HepG2 (cell line): Measurements from ENCODE around the gene CLPTM1. TPM values are rescaled to one million over a fixed set of nuclear protein-coding genes. Genes with fewer than 3 reads are reported as not detected.

Experiments used
- FUBP1 ChIP-seq: sonication (generic); formaldehyde crosslinking; IDR thresholded peaks from 2 replicates; pipeline ENCODE4 v1.5.1; 2020; ENCODE audit warnings: missing genetic modification reagents, mild to moderate bottlenecking, borderline replicate concordance
- GATAD2A ChIP-seq: IDR thresholded peaks from 2 replicates; pipeline ENCODE4 v1.6.1; 2016
- SETDB1 ChIP-seq: sonication (generic); formaldehyde crosslinking; IDR thresholded peaks from 2 replicates; pipeline ENCODE4 v1.5.1; 2020; ENCODE audit warnings: missing genetic modification reagents, mild to moderate bottlenecking, borderline replicate concordance
- SMARCE1 ChIP-seq: fragments of 450-650 bp; IDR thresholded peaks from 2 replicates; pipeline ENCODE4 v1.6.1; 2017; ENCODE audit warnings: borderline replicate concordance
- SNAPC2 ChIP-seq: sonication (generic); formaldehyde crosslinking; IDR thresholded peaks from 2 replicates; pipeline ENCODE4 v1.8.1; 2022; ENCODE audit warnings: mild to moderate bottlenecking, missing genetic modification reagents
- TOPORS ChIP-seq: sonication (generic); formaldehyde crosslinking; IDR thresholded peaks from 2 replicates; pipeline ENCODE4 v1.8.0; 2023; ENCODE audit warnings: mild to moderate bottlenecking, missing genetic modification reagents
- UBTF ChIP-seq: sonication (generic); formaldehyde crosslinking; IDR thresholded peaks from 2 replicates; pipeline ENCODE4 v1.4.0; 2020; ENCODE audit warnings: mild to moderate bottlenecking, missing genetic modification reagents
- ZNF121 ChIP-seq: sonication (generic); formaldehyde crosslinking; IDR thresholded peaks from 2 replicates; pipeline ENCODE4 v1.5.0; 2020; ENCODE audit warnings: mild to moderate bottlenecking, missing genetic modification reagents
- ZNF276 ChIP-seq: sonication (generic); formaldehyde crosslinking; IDR thresholded peaks from 2 replicates; pipeline ENCODE4 v1.4.0; 2020; ENCODE audit warnings: mild to moderate bottlenecking, low read depth, missing genetic modification reagents
- ZNF292 ChIP-seq: sonication (generic); formaldehyde crosslinking; IDR thresholded peaks from 2 replicates; pipeline ENCODE4 v1.8.1; 2022; ENCODE audit warnings: mild to moderate bottlenecking, low read depth, missing genetic modification reagents, borderline replicate concordance
- ZNF3 ChIP-seq: IDR thresholded peaks from 2 replicates; pipeline ENCODE4 v1.7.0; 2017; ENCODE audit warnings: inconsistent platforms
- ZNF362 ChIP-seq: sonication (generic); formaldehyde crosslinking; IDR thresholded peaks from 2 replicates; pipeline ENCODE4 v1.4.0; 2020; ENCODE audit warnings: missing genetic modification reagents, mild to moderate bottlenecking, borderline replicate concordance
- ZNF577 ChIP-seq: sonication (generic); formaldehyde crosslinking; IDR thresholded peaks from 2 replicates; pipeline ENCODE4 v1.4.0; 2020; ENCODE audit warnings: mild to moderate bottlenecking, low read depth, missing genetic modification reagents, borderline replicate concordance
- polyA plus RNA-seq, 8 experiments: library from polyadenylated mRNA; depleted of rRNA in 3 of 8; stranded (reverse) in 7 of 8; unstranded in 1 of 8; fragments of >200 nt; fragmentation: Illumina TruSeq in 4 of 8; extraction: Trizol in 4 of 8; gene quantifications; 2 replicates each; pipeline versions ENCODE4 v1.2.1 to v1.2.3, GENCODE V29; 2011 to 2016; ENCODE audit warnings: low read depth in 4 of 8, missing spikeins in 1 of 8, mixed read lengths in 1 of 8; ENCODE audit not compliant: insufficient read depth in 1 of 8
- total RNA-seq, 5 experiments: library from RNA; depleted of rRNA; stranded (reverse); fragments of >200 nt; fragmentation: Illumina TruSeq; extraction: Trizol; gene quantifications; 2 replicates each; pipeline ENCODE4 v1.2.3, GENCODE V29; 2016; ENCODE audit warnings: low read depth in 1 of 5
- TF ChIP-seq, protein P1 (sequence below): sonication (generic); formaldehyde crosslinking; IDR thresholded peaks from 2 replicates; pipeline ENCODE4 v1.9.0; 2021; ENCODE audit warnings: mild to moderate bottlenecking, missing genetic modification reagents
- TF ChIP-seq, protein P2 (sequence below): sonication (generic); formaldehyde crosslinking; IDR thresholded peaks from 2 replicates; pipeline ENCODE4 v1.4.0; 2020; ENCODE audit warnings: missing genetic modification reagents

CLPTM1 gene
- total and polyA plus RNA-seq, 2 of the 13 experiments (the other 11 are each of a cell fraction or from before 2014, with no cell fraction given): 34.9 to 42.8 TPM

DNA sequence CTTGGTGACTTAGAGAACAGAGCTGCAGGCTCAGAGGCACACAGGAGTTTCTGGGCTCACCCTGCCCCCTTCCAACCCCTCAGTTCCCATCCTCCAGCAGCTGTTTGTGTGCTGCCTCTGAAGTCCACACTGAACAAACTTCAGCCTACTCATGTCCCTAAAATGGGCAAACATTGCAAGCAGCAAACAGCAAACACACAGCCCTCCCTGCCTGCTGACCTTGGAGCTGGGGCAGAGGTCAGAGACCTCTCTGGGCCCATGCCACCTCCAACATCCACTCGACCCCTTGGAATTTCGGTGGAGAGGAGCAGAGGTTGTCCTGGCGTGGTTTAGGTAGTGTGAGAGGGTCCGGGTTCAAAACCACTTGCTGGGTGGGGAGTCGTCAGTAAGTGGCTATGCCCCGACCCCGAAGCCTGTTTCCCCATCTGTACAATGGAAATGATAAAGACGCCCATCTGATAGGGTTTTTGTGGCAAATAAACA, 30.9 kb upstream of the CLPTM1 start (continued):
- no peak for TF ChIP-seq ZNF577 (CRISPR knock-in tag)
- TF ChIP-seq SNAPC2 (CRISPR knock-in tag): no peak
- TF ChIP-seq ZNF292: peak; percentile 97; the same call in 1 of the 2 replicates
- TF ChIP-seq, protein P1, sequence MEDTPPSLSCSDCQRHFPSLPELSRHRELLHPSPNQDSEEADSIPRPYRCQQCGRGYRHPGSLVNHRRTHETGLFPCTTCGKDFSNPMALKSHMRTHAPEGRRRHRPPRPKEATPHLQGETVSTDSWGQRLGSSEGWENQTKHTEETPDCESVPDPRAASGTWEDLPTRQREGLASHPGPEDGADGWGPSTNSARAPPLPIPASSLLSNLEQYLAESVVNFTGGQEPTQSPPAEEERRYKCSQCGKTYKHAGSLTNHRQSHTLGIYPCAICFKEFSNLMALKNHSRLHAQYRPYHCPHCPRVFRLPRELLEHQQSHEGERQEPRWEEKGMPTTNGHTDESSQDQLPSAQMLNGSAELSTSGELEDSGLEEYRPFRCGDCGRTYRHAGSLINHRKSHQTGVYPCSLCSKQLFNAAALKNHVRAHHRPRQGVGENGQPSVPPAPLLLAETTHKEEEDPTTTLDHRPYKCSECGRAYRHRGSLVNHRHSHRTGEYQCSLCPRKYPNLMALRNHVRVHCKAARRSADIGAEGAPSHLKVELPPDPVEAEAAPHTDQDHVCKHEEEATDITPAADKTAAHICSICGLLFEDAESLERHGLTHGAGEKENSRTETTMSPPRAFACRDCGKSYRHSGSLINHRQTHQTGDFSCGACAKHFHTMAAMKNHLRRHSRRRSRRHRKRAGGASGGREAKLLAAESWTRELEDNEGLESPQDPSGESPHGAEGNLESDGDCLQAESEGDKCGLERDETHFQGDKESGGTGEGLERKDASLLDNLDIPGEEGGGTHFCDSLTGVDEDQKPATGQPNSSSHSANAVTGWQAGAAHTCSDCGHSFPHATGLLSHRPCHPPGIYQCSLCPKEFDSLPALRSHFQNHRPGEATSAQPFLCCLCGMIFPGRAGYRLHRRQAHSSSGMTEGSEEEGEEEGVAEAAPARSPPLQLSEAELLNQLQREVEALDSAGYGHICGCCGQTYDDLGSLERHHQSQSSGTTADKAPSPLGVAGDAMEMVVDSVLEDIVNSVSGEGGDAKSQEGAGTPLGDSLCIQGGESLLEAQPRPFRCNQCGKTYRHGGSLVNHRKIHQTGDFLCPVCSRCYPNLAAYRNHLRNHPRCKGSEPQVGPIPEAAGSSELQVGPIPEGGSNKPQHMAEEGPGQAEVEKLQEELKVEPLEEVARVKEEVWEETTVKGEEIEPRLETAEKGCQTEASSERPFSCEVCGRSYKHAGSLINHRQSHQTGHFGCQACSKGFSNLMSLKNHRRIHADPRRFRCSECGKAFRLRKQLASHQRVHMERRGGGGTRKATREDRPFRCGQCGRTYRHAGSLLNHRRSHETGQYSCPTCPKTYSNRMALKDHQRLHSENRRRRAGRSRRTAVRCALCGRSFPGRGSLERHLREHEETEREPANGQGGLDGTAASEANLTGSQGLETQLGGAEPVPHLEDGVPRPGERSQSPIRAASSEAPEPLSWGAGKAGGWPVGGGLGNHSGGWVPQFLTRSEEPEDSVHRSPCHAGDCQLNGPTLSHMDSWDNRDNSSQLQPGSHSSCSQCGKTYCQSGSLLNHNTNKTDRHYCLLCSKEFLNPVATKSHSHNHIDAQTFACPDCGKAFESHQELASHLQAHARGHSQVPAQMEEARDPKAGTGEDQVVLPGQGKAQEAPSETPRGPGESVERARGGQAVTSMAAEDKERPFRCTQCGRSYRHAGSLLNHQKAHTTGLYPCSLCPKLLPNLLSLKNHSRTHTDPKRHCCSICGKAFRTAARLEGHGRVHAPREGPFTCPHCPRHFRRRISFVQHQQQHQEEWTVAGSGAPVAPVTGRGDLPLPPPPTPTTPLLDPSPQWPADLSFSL: no peak
- TF ChIP-seq UBTF (CRISPR knock-in tag): peak; percentile 70
- TF ChIP-seq, protein P2, sequence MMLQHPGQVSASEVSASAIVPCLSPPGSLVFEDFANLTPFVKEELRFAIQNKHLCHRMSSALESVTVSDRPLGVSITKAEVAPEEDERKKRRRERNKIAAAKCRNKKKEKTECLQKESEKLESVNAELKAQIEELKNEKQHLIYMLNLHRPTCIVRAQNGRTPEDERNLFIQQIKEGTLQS (CRISPR knock-in tag): peak; percentile 93
- no peak; the same call in 1 of the 2 replicates for TF ChIP-seq SMARCE1
- peak; percentile 78; the same call in 1 of the 2 replicates for TF ChIP-seq ZNF121
- TF ChIP-seq SETDB1 (CRISPR knock-in tag): no peak
- TF ChIP-seq FUBP1 (CRISPR knock-in tag): peak; percentile 77
- no peak for TF ChIP-seq ZNF3 (CRISPR knock-in tag)
- TF ChIP-seq GATAD2A (CRISPR knock-in tag): peak; percentile 99
- peak; percentile 76; the same call in 1 of the 2 replicates for TF ChIP-seq ZNF362
- peak; percentile 75; the same call in 1 of the 2 replicates for TF ChIP-seq TOPORS (CRISPR knock-in tag)
- TF ChIP-seq ZNF276: no peak
